AG09319 (cell line): ENCODE results near the gene MAP2K4.

ENCODE experiments used
- DNase-seq: peaks from one replicate; pipeline ENCODE4 v3.0.0-alpha.2; 2010; ENCODE audit warnings: low read depth; ENCODE audit errors: extremely low read depth
- TF ChIP-seq, protein P1 (sequence below): IDR thresholded peaks from 2 replicates; pipeline ENCODE4 v1.5.1; 2011; ENCODE audit warnings: low read depth, mild to moderate bottlenecking, inconsistent platforms, low read length, moderate library complexity

MAP2K4 gene

DNA sequence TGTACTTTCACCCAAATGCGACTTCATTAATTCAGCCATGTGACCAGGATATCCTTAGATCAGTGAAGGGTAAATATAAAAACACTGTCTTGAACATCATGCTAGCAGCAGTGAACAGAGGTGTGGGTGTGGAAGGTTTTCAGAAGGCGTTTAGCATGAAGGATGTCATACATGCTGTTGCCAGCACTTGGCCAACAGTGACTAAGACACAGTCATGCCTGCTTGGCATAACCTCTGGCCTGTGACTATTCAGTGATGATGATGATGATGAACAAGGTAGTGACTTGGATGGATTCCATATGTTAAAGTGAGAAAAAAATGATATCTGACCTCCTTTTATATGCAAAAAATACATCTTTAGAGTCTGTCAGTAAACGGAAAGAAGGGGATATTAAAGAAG lies 97.9 kb downstream of the MAP2K4 start:
- TF ChIP-seq, protein P1, sequence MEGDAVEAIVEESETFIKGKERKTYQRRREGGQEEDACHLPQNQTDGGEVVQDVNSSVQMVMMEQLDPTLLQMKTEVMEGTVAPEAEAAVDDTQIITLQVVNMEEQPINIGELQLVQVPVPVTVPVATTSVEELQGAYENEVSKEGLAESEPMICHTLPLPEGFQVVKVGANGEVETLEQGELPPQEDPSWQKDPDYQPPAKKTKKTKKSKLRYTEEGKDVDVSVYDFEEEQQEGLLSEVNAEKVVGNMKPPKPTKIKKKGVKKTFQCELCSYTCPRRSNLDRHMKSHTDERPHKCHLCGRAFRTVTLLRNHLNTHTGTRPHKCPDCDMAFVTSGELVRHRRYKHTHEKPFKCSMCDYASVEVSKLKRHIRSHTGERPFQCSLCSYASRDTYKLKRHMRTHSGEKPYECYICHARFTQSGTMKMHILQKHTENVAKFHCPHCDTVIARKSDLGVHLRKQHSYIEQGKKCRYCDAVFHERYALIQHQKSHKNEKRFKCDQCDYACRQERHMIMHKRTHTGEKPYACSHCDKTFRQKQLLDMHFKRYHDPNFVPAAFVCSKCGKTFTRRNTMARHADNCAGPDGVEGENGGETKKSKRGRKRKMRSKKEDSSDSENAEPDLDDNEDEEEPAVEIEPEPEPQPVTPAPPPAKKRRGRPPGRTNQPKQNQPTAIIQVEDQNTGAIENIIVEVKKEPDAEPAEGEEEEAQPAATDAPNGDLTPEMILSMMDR: no peak
- DNase-seq: no peak

- TF ChIP-seq, protein P1: no peak
Measured at GRCh38 chr17:12122075-12122474, 101.4 kb downstream of the MAP2K4 start.

GRCh38 chr17:12127177-12127576 lies 106.5 kb downstream of the MAP2K4 start:
- TF ChIP-seq, protein P1: no peak
- DNase-seq: no peak

More at GRCh38 chr17:12122075-12122474, 101.4 kb downstream of the MAP2K4 start:
- DNase-seq: no peak

- no peak for DNase-seq
- TF ChIP-seq, protein P1: no peak
Measured at GRCh38 chr17:12127667-12128066, 107.0 kb downstream of the MAP2K4 start.

DNA sequence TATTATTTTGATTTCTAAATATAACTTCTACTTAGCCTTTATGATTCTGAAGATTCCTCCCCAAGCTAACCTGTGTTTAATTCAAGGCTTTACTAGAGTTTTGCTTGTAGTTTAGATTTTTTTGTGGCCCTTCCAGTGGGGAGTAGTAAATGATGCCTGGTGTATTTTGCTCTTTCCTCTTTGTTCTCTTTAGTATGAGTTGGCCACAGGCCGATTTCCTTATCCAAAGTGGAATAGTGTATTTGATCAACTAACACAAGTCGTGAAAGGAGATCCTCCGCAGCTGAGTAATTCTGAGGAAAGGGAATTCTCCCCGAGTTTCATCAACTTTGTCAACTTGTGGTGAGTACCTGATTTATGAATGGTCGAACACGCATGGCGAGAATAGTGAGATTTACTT lies 108.3 kb downstream of the MAP2K4 start:
- TF ChIP-seq, protein P1: no peak
- DNase-seq: no peak

GRCh38 chr17:12133183-12133582 lies 112.5 kb downstream of the MAP2K4 start:
- TF ChIP-seq, protein P1: no peak

GRCh38 chr17:12134101-12134500 lies 113.4 kb downstream of the MAP2K4 start:
- TF ChIP-seq, protein P1: no peak

More at GRCh38 chr17:12133183-12133582, 112.5 kb downstream of the MAP2K4 start:
- no peak for DNase-seq

More at GRCh38 chr17:12134101-12134500, 113.4 kb downstream of the MAP2K4 start:
- DNase-seq: no peak
